GM12878 (cell line): ENCODE results near the gene LARGE1. TPM values are rescaled to one million over a fixed set of nuclear protein-coding genes. Genes with fewer than 3 reads are reported as not detected.

ENCODE experiments used
- ATF2 ChIP-seq: IDR thresholded peaks from 2 replicates; pipeline ENCODE4 v1.6.1; 2012; ENCODE audit warnings: low read length, inconsistent platforms
- ATF7 ChIP-seq: fragments of 450-650 bp; IDR thresholded peaks from 2 replicates; pipeline ENCODE4 v1.6.1; 2016; ENCODE audit warnings: low read depth, mild to moderate bottlenecking
- BCL11A ChIP-seq: IDR thresholded peaks from 2 replicates; pipeline ENCODE4 v1.6.1; 2011; ENCODE audit warnings: low read depth, low read length
- BCL3 ChIP-seq: IDR thresholded peaks from 2 replicates; pipeline ENCODE4 v1.6.1; 2011; ENCODE audit warnings: borderline replicate concordance, low read depth, mild to moderate bottlenecking, moderate library complexity, low read length; ENCODE audit not compliant: insufficient read depth, poor library complexity, severe bottlenecking
- BMI1 ChIP-seq: fragments of 450-650 bp; IDR thresholded peaks from 2 replicates; pipeline ENCODE4 v1.6.1; 2016; ENCODE audit warnings: mild to moderate bottlenecking, moderate library complexity, borderline replicate concordance
- CEBPB ChIP-seq, 2 experiments: fragments of 150-350 bp in 1 of 2; IDR thresholded peaks; 2 replicates each; pipeline ENCODE4 v1.6.1; 2012 to 2014; ENCODE audit warnings: low read depth in 2 of 2, low read length in 2 of 2, borderline replicate concordance in 1 of 2, inconsistent platforms in 1 of 2
- FOXM1 ChIP-seq: IDR thresholded peaks from 2 replicates; pipeline ENCODE4 v1.6.1; 2012; ENCODE audit warnings: low read depth, mild to moderate bottlenecking, inconsistent platforms, low read length, moderate library complexity
- HDAC2 ChIP-seq: fragments of 200-600 bp; sonication (generic); IDR thresholded peaks from 2 replicates; pipeline ENCODE4 v1.6.1; 2017
- IRF4 ChIP-seq: IDR thresholded peaks from 2 replicates; pipeline ENCODE4 v1.6.1; 2011; ENCODE audit warnings: low read depth, low read length
- JUNB ChIP-seq: IDR thresholded peaks from 2 replicates; pipeline ENCODE4 v1.6.1; 2016; ENCODE audit warnings: antibody characterized with exemption, mild to moderate bottlenecking
- MEF2B ChIP-seq: fragments of 450-650 bp; IDR thresholded peaks from 2 replicates; pipeline ENCODE4 v1.6.1; 2018; ENCODE audit warnings: mild to moderate bottlenecking, moderate library complexity; ENCODE audit not compliant: partially characterized antibody, poor library complexity, severe bottlenecking
- MLLT1 ChIP-seq: fragments of 450-650 bp; IDR thresholded peaks from 2 replicates; pipeline ENCODE4 v1.6.1; 2016; ENCODE audit warnings: mild to moderate bottlenecking
- MTA2 ChIP-seq: fragments of 450-650 bp; IDR thresholded peaks from 2 replicates; pipeline ENCODE4 v1.6.1; 2016; ENCODE audit warnings: low read depth, mild to moderate bottlenecking, moderate library complexity
- MTA3 ChIP-seq: IDR thresholded peaks from 2 replicates; pipeline ENCODE4 v1.6.1; 2012; ENCODE audit warnings: low read length, inconsistent platforms, borderline replicate concordance
- NFIC ChIP-seq: IDR thresholded peaks from 2 replicates; pipeline ENCODE4 v1.6.1; 2012; ENCODE audit warnings: low read depth, mild to moderate bottlenecking, inconsistent platforms, low read length, moderate library complexity
- NFXL1 ChIP-seq: fragments of 450-650 bp; IDR thresholded peaks from 2 replicates; pipeline ENCODE4 v1.6.1; 2017; ENCODE audit warnings: antibody characterized with exemption, mild to moderate bottlenecking, borderline replicate concordance
- NFYB ChIP-seq: IDR thresholded peaks from 2 replicates; pipeline ENCODE4 v1.6.1; 2011; ENCODE audit warnings: low read depth, mild to moderate bottlenecking, low read length, improper control_type of control experiment, moderate library complexity; ENCODE audit not compliant: insufficient read depth
- PAX5 ChIP-seq: IDR thresholded peaks from 2 replicates; pipeline ENCODE4 v1.6.1; 2011; ENCODE audit warnings: low read depth, low read length, borderline replicate concordance
- PML ChIP-seq: IDR thresholded peaks from 2 replicates; pipeline ENCODE4 v1.6.1; 2012; ENCODE audit warnings: low read length, inconsistent platforms
- RAD51 ChIP-seq: fragments of 450-650 bp; IDR thresholded peaks from 2 replicates; pipeline ENCODE4 v1.6.1; 2016; ENCODE audit warnings: moderate library complexity, mild to moderate bottlenecking, inconsistent platforms
- RB1 ChIP-seq: fragments of 450-650 bp; formaldehyde crosslinking; IDR thresholded peaks from 2 replicates; pipeline ENCODE4 v1.6.1; 2017; ENCODE audit warnings: mild to moderate bottlenecking, borderline replicate concordance
- SP1 ChIP-seq: IDR thresholded peaks from one replicate; pipeline ENCODE4 v1.6.1; 2011; ENCODE audit warnings: low read depth, low read length
- STAT1 ChIP-seq: fragments of 450-650 bp; conservative IDR thresholded peaks from 2 replicates; pipeline ENCODE4 v1.6.1; 2014; ENCODE audit warnings: antibody characterized with exemption, mild to moderate bottlenecking
- TBL1XR1 ChIP-seq: IDR thresholded peaks from 2 replicates; pipeline ENCODE4 v1.6.1; 2012; ENCODE audit warnings: low read depth, low read length, improper control_type of control experiment
- TCF12 ChIP-seq: IDR thresholded peaks from 2 replicates; pipeline ENCODE4 v1.6.1; 2011; ENCODE audit warnings: low read depth, mild to moderate bottlenecking, low read length
- TCF3 ChIP-seq: IDR thresholded peaks from 2 replicates; pipeline ENCODE4 v1.6.1; 2012; ENCODE audit warnings: low read depth, mild to moderate bottlenecking, low read length, borderline replicate concordance; ENCODE audit not compliant: insufficient read depth
- TCF7 ChIP-seq: IDR thresholded peaks from 2 replicates; pipeline ENCODE4 v1.6.1; 2014; ENCODE audit warnings: antibody characterized with exemption, borderline replicate concordance
- ZNF384 ChIP-seq: IDR thresholded peaks from 2 replicates; pipeline ENCODE4 v1.6.1; 2012; ENCODE audit warnings: low read depth, mild to moderate bottlenecking, low read length, improper control_type of control experiment, borderline replicate concordance
- polyA plus RNA-seq, 11 experiments: library from polyadenylated mRNA; depleted of rRNA in 4 of 11; unstranded in 6 of 11; stranded (reverse) in 5 of 11; fragments of >200 nt; fragmentation: Nextera tagmentation in 4 of 11; fragmentation: Illumina TruSeq in 1 of 11; extraction: Ambion mirVana in 4 of 11; extraction: Trizol in 1 of 11; gene quantifications; 1 replicate in 1 of 11; 2 replicates in 10 of 11; pipeline versions ENCODE4 v1.2.1 to v1.2.3, GENCODE V29; 2011 to 2016; ENCODE audit warnings: inconsistent platforms in 2 of 11, missing spikeins in 2 of 11, low read depth in 1 of 11
- total RNA-seq, 4 experiments: library from RNA; depleted of rRNA in 3 of 4; stranded (reverse); fragments of >200 nt in 3 of 4; fragmentation: Illumina TruSeq in 1 of 4; extraction: Trizol in 1 of 4; gene quantifications; 2 replicates each; pipeline versions ENCODE4 v1.2.1 to v1.2.3, GENCODE V29; 2013 to 2021

LARGE1 gene
- total and polyA plus RNA-seq, 10 of the 15 experiments (the other 5 are each of a cell fraction or from before 2014, with no cell fraction given): 3.2 to 41.4 (median 17.3) TPM

- peak; percentile 9; the same call in 1 of the 2 replicates for TF ChIP-seq MLLT1
- TF ChIP-seq CEBPB (IDR thresholded peaks at IDR 0.05; ENCODE audit: borderline replicate concordance in 1 of 2, low read depth in 2 of 2, low read length in 2 of 2): peak in 1 of 2 experiments; percentile 62; a peak in 1 of 4 replicates
- peak; percentile 96 for TF ChIP-seq MEF2B
- TF ChIP-seq NFXL1: no peak
- TF ChIP-seq BMI1: peak; percentile 78
- peak; percentile 87 for TF ChIP-seq ATF7
- peak; percentile 12; the same call in 1 of the 2 replicates for TF ChIP-seq IRF4
- TF ChIP-seq RB1: no peak
- TF ChIP-seq TCF12: peak; percentile 82
- peak; percentile 96; the same call in 1 of the 2 replicates for TF ChIP-seq FOXM1
- TF ChIP-seq PML: peak; percentile 60; the same call in 1 of the 2 replicates
- peak; percentile 76 for TF ChIP-seq BCL3
- no peak for TF ChIP-seq NFYB
- peak; percentile 97 for TF ChIP-seq MTA2
- no peak for TF ChIP-seq HDAC2
- peak; percentile 94 for TF ChIP-seq ATF2
- no peak for TF ChIP-seq STAT1
- TF ChIP-seq SP1: peak; percentile 86
- peak; percentile 75; the same call in 1 of the 2 replicates for TF ChIP-seq TCF3
- peak; percentile 96 for TF ChIP-seq BCL11A
- peak; percentile 76; the same call in 1 of the 2 replicates for TF ChIP-seq PAX5
- TF ChIP-seq TCF7: peak; percentile 40; the same call in 1 of the 2 replicates
- peak; percentile 93 for TF ChIP-seq JUNB
- TF ChIP-seq RAD51: peak; percentile 33; the same call in 1 of the 2 replicates
- peak; percentile 63 for TF ChIP-seq ZNF384
- peak; percentile 87; the same call in 1 of the 2 replicates for TF ChIP-seq MTA3
- peak; percentile 98 for TF ChIP-seq NFIC
- peak; percentile 80 for TF ChIP-seq TBL1XR1
Measured at GRCh38 chr22:33472462-33473344, 447.6 kb downstream of the LARGE1 start (continued).
